Spleen (tissue), 11 donors: ENCODE results near the gene ARHGAP24. TPM values are rescaled to one million over a fixed set of nuclear protein-coding genes. Genes with fewer than 3 reads are reported as not detected.

Experiments
- DNase-seq: peaks from one replicate; pipeline ENCODE4 v3.0.0-alpha.2; 2020
- H3K27ac ChIP-seq, 8 donors: fragments of 200-600 bp; sonication (generic) in 7 of 8; 1 replicate in 4 of 8; 2 replicates in 4 of 8; pipeline versions ENCODE4 v1.5.0 to v1.8.0; 2016 to 2021; ENCODE audit warnings: inconsistent platforms in 4 of 8, mild to moderate bottlenecking in 4 of 8, moderate library complexity in 1 of 8
- H3K27me3 ChIP-seq, 7 donors: fragments of 200-600 bp; sonication (generic) in 6 of 7; replicated peaks in 1 of 7; 1 replicate in 4 of 7; 2 replicates in 3 of 7; pipeline versions ENCODE4 v1.5.0 to v1.8.0; 2016 to 2021; ENCODE audit warnings: inconsistent platforms in 3 of 7, mild to moderate bottlenecking in 1 of 7
- H3K36me3 ChIP-seq, 6 donors: fragments of 200-600 bp; sonication (generic) in 5 of 6; 1 replicate in 4 of 6; 2 replicates in 2 of 6; pipeline versions ENCODE4 v1.5.0 to v1.8.0; 2016 to 2021; ENCODE audit warnings: inconsistent platforms in 2 of 6
- H3K4me1 ChIP-seq, 6 donors: fragments of 200-600 bp; sonication (generic) in 5 of 6; 1 replicate in 3 of 6; 2 replicates in 3 of 6; pipeline versions ENCODE4 v1.5.0 to v1.8.0; 2016 to 2021; ENCODE audit warnings: inconsistent platforms in 3 of 6
- H3K4me3 ChIP-seq, 8 donors: fragments of 200-600 bp; sonication (generic) in 7 of 8; 1 replicate in 4 of 8; 2 replicates in 4 of 8; pipeline versions ENCODE4 v1.5.0 to v1.8.0; 2016 to 2021; ENCODE audit warnings: inconsistent platforms in 4 of 8, mild to moderate bottlenecking in 4 of 8, moderate library complexity in 2 of 8
- H3K9me3 ChIP-seq, 8 donors: fragments of 200-600 bp; sonication (generic) in 7 of 8; 1 replicate in 4 of 8; 2 replicates in 4 of 8; pipeline versions ENCODE4 v1.5.0 to v1.8.0; 2016 to 2021; ENCODE audit warnings: inconsistent platforms in 4 of 8
- POLR2A ChIP-seq, 3 donors: fragments of 450-650 bp; IDR thresholded peaks; one replicate each; pipeline ENCODE4 v1.5.1; 2017; ENCODE audit warnings: antibody characterized with exemption in 3 of 3, mild to moderate bottlenecking in 1 of 3
- POLR2AphosphoS5 ChIP-seq, 3 donors: sonication (generic); formaldehyde crosslinking; IDR thresholded peaks; one replicate each; pipeline ENCODE4 v1.5.1; 2017; ENCODE audit warnings: antibody characterized with exemption in 3 of 3
- WGBS, 5 donors: extraction: QIAGEN DNeasy Blood & Tissue Kit in 3 of 5; methylation state at CpG; one replicate each; pipeline versions ENCODE4 v1.1.5 to v1.1.7; 2013 to 2018; 5-methylcytosine and 5-hydroxymethylcytosine counted together
- intact Hi-C: fragments of 100-400 bp; cut with DNase I; formaldehyde crosslinking; loops from one replicate; pipeline ENCODE4 v1.15.0; 2023; ENCODE audit warnings: low total_unique reads
- polyA plus RNA-seq, 3 donors: library from polyadenylated mRNA; stranded (reverse); fragments of 200-250 nt; gene quantifications; one replicate each; pipeline ENCODE4 v1.2.1, GENCODE V29; 2013
- total RNA-seq, 7 donors: library from RNA; depleted of rRNA in 3 of 7; stranded (reverse); fragments of >200 nt in 3 of 7; fragmentation: NEBNext Ultra II Directional in 4 of 7; extraction: Animal tissue kit (Norgen Biotek cat#: 25700) in 4 of 7; gene quantifications; one replicate each; pipeline versions ENCODE4 v1.1.0 to v1.2.1, GENCODE V29; 2016 to 2021
- TF ChIP-seq, protein P1 (sequence below), 11 experiments: fragments of 200-600 bp in 7 of 11; fragments of 450-650 bp in 4 of 11; sonication (generic) in 4 of 11; IDR thresholded peaks in 8 of 11; conservative IDR thresholded peaks in 3 of 11; 1 replicate in 7 of 11; 2 replicates in 4 of 11; pipeline versions ENCODE4 v1.4.0 to v1.8.0; 2016 to 2021; ENCODE audit warnings: antibody characterized with exemption in 11 of 11, inconsistent platforms in 4 of 11, mild to moderate bottlenecking in 1 of 11
- donor health status: healthy with polysubstance abuse.
- donor health status: DM: no; HTN: no; CAD: no; lungs with moderate emphysema.
- donor health status: DM: no; HTN: no; CAD: no.
- donor health status: Bipolar disorder and iron deficiency.
- donor health status: healthy.
- donor health status: DM: no; HTN: no; CAD: no.
- donor health status: DM: yes; HTN: yes; CAD: no.

Gene ARHGAP24
- total and polyA plus RNA-seq, 10 donors: 23.1 to 199 (median 130) TPM

DNA sequence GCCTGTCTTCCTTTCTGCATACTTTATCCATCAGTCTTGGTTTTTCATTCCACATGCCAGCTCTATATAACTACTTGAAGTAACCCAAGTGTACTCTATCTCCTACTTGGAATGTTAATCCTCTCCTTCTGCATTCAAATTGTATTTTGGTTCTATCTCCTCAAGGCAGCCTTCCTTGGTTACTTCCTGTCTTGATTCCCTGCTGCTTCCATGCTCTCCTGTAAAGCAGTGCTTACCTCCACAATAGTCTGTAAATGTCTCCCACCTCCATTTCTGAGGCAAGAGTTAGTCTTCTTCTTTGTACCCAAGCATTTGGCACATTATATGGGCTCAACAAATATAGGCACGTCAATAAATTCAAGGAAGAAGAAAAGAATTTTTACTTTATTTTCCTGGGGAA is 298.4 kb downstream of the ARHGAP24 start:
- H3K9me3 ChIP-seq: no peaks in the 10 kb centered on the region
- no peaks in the 10 kb centered on the region for H3K27me3 ChIP-seq
- H3K4me1 ChIP-seq: peaks cover 8 to 44% (median 22%) of the 10 kb centered on the region in 6 donors
- H3K36me3 ChIP-seq: no peaks in the 10 kb centered on the region
- no peak overlapping the region for H3K27ac ChIP-seq
- H3K4me3 ChIP-seq: no peak overlapping the region
- WGBS, 5 donors: 80 to 93% (median 92%) methylated on average over 1 of the region's 1 CpG
- TF ChIP-seq POLR2AphosphoS5 (IDR thresholded peaks at IDR 0.05) (no peak), POLR2A (IDR thresholded peaks at IDR 0.05) (no peak)
- TF ChIP-seq, protein P1, sequence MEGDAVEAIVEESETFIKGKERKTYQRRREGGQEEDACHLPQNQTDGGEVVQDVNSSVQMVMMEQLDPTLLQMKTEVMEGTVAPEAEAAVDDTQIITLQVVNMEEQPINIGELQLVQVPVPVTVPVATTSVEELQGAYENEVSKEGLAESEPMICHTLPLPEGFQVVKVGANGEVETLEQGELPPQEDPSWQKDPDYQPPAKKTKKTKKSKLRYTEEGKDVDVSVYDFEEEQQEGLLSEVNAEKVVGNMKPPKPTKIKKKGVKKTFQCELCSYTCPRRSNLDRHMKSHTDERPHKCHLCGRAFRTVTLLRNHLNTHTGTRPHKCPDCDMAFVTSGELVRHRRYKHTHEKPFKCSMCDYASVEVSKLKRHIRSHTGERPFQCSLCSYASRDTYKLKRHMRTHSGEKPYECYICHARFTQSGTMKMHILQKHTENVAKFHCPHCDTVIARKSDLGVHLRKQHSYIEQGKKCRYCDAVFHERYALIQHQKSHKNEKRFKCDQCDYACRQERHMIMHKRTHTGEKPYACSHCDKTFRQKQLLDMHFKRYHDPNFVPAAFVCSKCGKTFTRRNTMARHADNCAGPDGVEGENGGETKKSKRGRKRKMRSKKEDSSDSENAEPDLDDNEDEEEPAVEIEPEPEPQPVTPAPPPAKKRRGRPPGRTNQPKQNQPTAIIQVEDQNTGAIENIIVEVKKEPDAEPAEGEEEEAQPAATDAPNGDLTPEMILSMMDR (IDR thresholded peaks at IDR 0.05 in 8 of 11, conservative IDR thresholded peaks at IDR 0.05 in 3 of 11): no peak
- intact Hi-C loops: no loop called here
- DNase-seq: no peak

DNA sequence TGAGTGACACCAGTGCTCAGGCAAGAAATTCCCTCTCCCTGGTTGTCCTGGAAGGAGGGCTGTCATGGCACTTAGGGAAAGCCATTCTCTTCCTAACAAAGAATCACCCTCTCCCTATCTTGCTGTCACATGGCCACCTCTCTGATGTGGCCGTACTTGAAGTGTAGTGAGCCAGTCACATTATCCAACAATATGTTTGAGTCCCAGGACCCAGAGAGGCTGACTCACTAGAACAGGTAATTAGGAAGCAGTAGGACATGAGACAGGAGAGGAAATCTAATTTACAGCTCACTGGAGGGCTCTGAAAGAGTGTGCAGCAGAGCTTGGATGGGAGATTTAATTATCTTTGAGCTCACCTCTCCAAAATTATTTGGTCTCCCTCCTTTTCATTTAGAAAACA is 299.1 kb downstream of the ARHGAP24 start:
- Histone ChIP-seq H3K36me3 (no peaks in the 10 kb centered on the region), H3K4me1 (peaks cover 10 to 50% (median 22%) of the 10 kb centered on the region in 6 donors), H3K27me3 (no peaks in the 10 kb centered on the region), H3K4me3 (no peak overlapping the region), H3K27ac (peak overlapping the region in 2 of 8 donors; percentile 1 to 9), H3K9me3 (no peaks in the 10 kb centered on the region)
- no peak for DNase-seq
- 92 to 100% (median 94%) methylated on average over 1 of the region's 1 CpG for WGBS, 5 donors
- TF ChIP-seq POLR2AphosphoS5 (IDR thresholded peaks at IDR 0.05): no peak
- TF ChIP-seq POLR2A (IDR thresholded peaks at IDR 0.05): no peak
- TF ChIP-seq, protein P1 (IDR thresholded peaks at IDR 0.05 in 8 of 11, conservative IDR thresholded peaks at IDR 0.05 in 3 of 11): no peak
- intact Hi-C loops: no loop called here

DNA sequence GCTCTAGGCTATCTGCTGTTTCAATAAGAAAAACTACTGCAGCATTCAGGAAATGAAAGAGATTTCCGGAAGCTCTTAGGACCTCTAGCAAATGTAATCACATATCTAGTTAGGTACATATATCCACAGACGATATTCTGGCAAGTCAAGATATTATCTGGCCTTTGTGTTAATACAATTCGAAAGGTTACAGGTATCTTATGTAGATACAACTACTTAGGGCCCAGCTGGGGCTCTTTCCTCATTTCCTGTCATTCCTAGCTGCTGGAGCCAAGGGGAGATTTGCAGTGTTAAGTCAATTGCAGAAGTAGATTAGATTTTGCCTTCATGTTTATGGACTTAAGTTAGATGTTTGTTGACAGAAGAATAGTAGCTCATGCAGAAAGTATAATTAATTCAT is 299.5 kb downstream of the ARHGAP24 start:
- Histone ChIP-seq H3K36me3 (no peaks in the 10 kb centered on the region), H3K27ac (peak overlapping the region in 1 of 8 donors; percentile 1), H3K4me1 (peaks cover 10 to 54% (median 22%) of the 10 kb centered on the region in 6 donors), H3K27me3 (no peaks in the 10 kb centered on the region), H3K4me3 (no peak overlapping the region), H3K9me3 (no peaks in the 10 kb centered on the region)
- WGBS, 5 donors: 72 to 81% (median 73%) methylated on average over 3 of the region's 3 CpGs
- no peak for TF ChIP-seq POLR2A (IDR thresholded peaks at IDR 0.05)
- DNase-seq: no peak
- intact Hi-C loops: no loop called here

DNA sequence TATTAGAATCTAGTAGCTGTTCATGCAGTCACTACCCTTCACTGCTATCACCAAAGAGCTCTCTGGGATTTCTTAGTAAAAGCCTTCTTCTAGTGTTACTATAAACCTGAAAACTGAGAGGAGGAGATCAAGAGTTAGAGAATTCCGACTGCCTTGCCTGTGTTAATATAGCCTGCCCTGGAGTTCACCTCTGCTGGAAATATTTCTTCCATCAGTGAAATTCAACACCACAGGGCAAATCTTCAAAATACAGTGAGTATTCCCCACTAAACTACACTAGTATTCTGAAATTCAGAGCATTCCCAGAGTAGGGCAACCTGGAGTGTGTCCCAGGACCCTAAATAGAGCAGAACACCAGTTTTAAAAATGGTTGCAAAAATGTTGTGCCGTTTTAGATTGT is 301.1 kb downstream of the ARHGAP24 start:
- H3K4me1 ChIP-seq: peaks cover 16 to 71% (median 31%) of the 10 kb centered on the region in 6 donors
- H3K4me3 ChIP-seq: no peak overlapping the region
- no peak for TF ChIP-seq POLR2AphosphoS5 (IDR thresholded peaks at IDR 0.05)
- TF ChIP-seq POLR2A (IDR thresholded peaks at IDR 0.05): no peak
- TF ChIP-seq, protein P1 (IDR thresholded peaks at IDR 0.05 in 8 of 11, conservative IDR thresholded peaks at IDR 0.05 in 3 of 11): no peak
- H3K27me3 ChIP-seq: no peaks in the 10 kb centered on the region
- intact Hi-C loops: no loop called here
- H3K36me3 ChIP-seq: no peaks in the 10 kb centered on the region
- WGBS, 5 donors: 72 to 88% (median 77%) methylated on average over 2 of the region's 2 CpGs
- no peak for DNase-seq
- H3K9me3 ChIP-seq: no peaks in the 10 kb centered on the region
- H3K27ac ChIP-seq: peak overlapping the region in 7 of 8 donors; percentile 36 to 81 (median 59)

DNA sequence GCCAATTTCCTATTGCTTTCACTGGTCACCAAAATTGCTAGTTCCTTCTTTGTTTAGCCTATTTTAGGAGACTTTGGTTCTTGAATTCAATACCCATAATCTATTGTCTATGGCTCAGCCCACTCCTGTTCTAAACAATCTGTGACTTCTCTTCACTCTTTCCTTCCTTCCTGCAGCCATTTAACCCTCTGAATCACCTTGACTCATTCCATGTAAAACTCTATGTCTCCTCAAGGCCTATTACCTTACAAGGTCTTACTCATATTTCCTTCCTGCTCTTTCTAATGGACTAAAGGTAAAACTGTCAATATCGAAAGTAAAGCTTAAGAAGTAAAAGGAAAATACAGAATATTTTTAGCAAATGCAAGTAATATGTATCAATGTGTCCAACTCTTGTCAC is 301.6 kb downstream of the ARHGAP24 start:
- intact Hi-C loops: no loop called here

More for the DNA sequence above, 301.6 kb downstream of the ARHGAP24 start:
- H3K36me3 ChIP-seq: no peaks in the 10 kb centered on the region
- DNase-seq: no peak
- H3K9me3 ChIP-seq: no peaks in the 10 kb centered on the region
- H3K27me3 ChIP-seq: no peaks in the 10 kb centered on the region
- H3K4me3 ChIP-seq: no peak overlapping the region
- peak overlapping the region in 6 of 8 donors; percentile 38 to 81 (median 64) for H3K27ac ChIP-seq
- TF ChIP-seq, protein P1 (IDR thresholded peaks at IDR 0.05 in 8 of 11, conservative IDR thresholded peaks at IDR 0.05 in 3 of 11): no peak
- no peak for TF ChIP-seq POLR2A (IDR thresholded peaks at IDR 0.05)
- no peak for TF ChIP-seq POLR2AphosphoS5 (IDR thresholded peaks at IDR 0.05)
- 48 to 63% (median 56%) methylated on average over 1 of the region's 1 CpG for WGBS, 5 donors
- H3K4me1 ChIP-seq: peaks cover 16 to 72% (median 31%) of the 10 kb centered on the region in 6 donors
